PC-9 (cell line): Measurements from ENCODE around the gene PITPNM3. TPM values are rescaled to one million over a fixed set of nuclear protein-coding genes. Genes with fewer than 3 reads are reported as not detected.
"Not testable (repeated sequence)": the region's sequence is repeated elsewhere in the genome, so short reads cannot be mapped to it uniquely, and the experiment has no call there.

Source experiments
- BruUV-seq: library from RNA; stranded (reverse); fragments of 400-500 nt; replicated peaks from 2 replicates; lab custom pipeline; 2021; lab: Mats Ljungman, UMichigan
- CTCF ChIA-PET: fragments of 300-600 bp; sonication (Branson Sonifier 250); formaldehyde crosslinking; loops from one replicate; lab custom pipeline; 2022; ENCODE audit warnings: antibody characterized with exemption; lab: Charles Lee
- POLR2A ChIA-PET: fragments of 300-600 bp; sonication (Branson Sonifier 250); formaldehyde crosslinking; loops from one replicate; lab custom pipeline; 2022; ENCODE audit warnings: antibody characterized with exemption; ENCODE audit not compliant: unreplicated experiment; lab: Charles Lee
- DNase-seq, 2 experiments: peaks; one replicate each; pipeline versions ENCODE4 v3.0.0 to v3.0.0-alpha.2; 2015 to 2022; ENCODE audit warnings: mixed read lengths in 1 of 2
- H2AFZ ChIP-seq: fragments of 200-600 bp; sonication (generic); 2 replicates; pipeline ENCODE4 v1.8.1; 2017; ENCODE audit warnings: antibody characterized with exemption
- H3F3A ChIP-seq: fragments of 200-600 bp; sonication (generic); 2 replicates; pipeline ENCODE4 v1.8.1; 2017; ENCODE audit warnings: antibody characterized with exemption, mild to moderate bottlenecking, low read depth; ENCODE audit not compliant: insufficient read depth
- H3K27ac ChIP-seq: fragments of 200-600 bp; sonication (generic); 2 replicates; pipeline ENCODE4 v1.6.1; 2016; ENCODE audit warnings: mixed run types
- H3K27me3 ChIP-seq: fragments of 200-600 bp; sonication (generic); 2 replicates; pipeline ENCODE4 v1.6.1; 2016; ENCODE audit warnings: low read depth, mixed run types; ENCODE audit not compliant: insufficient read depth
- H3K36me3 ChIP-seq: fragments of 200-600 bp; sonication (generic); 2 replicates; pipeline ENCODE4 v1.6.1; 2016; ENCODE audit warnings: low read depth, mixed run types
- H3K4me1 ChIP-seq: fragments of 200-600 bp; sonication (generic); replicated peaks from 2 replicates; pipeline ENCODE4 v1.6.1; 2016; ENCODE audit warnings: mixed run types; ENCODE audit not compliant: insufficient read depth
- H3K4me2 ChIP-seq: fragments of 200-600 bp; sonication (generic); 2 replicates; pipeline ENCODE4 v1.6.1; 2017; ENCODE audit warnings: mixed run types
- H3K4me3 ChIP-seq: fragments of 200-600 bp; sonication (generic); 2 replicates; pipeline ENCODE4 v1.6.1; 2016; ENCODE audit warnings: mixed run types
- H3K79me2 ChIP-seq: fragments of 200-600 bp; sonication (generic); 2 replicates; pipeline ENCODE4 v1.6.1; 2017; ENCODE audit warnings: low read depth, mixed run types
- H3K9me2 ChIP-seq: fragments of 200-600 bp; sonication (generic); 2 replicates; pipeline ENCODE4 v1.8.1; 2017; ENCODE audit warnings: mild to moderate bottlenecking; ENCODE audit not compliant: insufficient read depth
- H3K9me3 ChIP-seq: fragments of 200-600 bp; sonication (generic); 2 replicates; pipeline ENCODE4 v1.8.1; 2016; ENCODE audit warnings: low read depth; ENCODE audit not compliant: insufficient read depth
- H4K20me1 ChIP-seq: fragments of 200-600 bp; sonication (generic); 2 replicates; pipeline ENCODE4 v1.8.1; 2017; ENCODE audit not compliant: insufficient read depth
- CTCF ChIP-seq: fragments of 200-600 bp; sonication (generic); conservative IDR thresholded peaks from 2 replicates; pipeline ENCODE4 v1.6.1; 2017; ENCODE audit warnings: mixed run types, antibody characterized with exemption, mild to moderate bottlenecking, moderate library complexity
- EZH2 ChIP-seq: fragments of 200-600 bp; sonication (generic); IDR thresholded peaks from 2 replicates; pipeline ENCODE4 v1.8.0; 2017; ENCODE audit warnings: antibody characterized with exemption, low read depth
- intact Hi-C: fragments of 100-400 bp; cut with micrococcal nuclease; formaldehyde crosslinking; loops from one replicate; pipeline ENCODE4 v1.10.0; 2022; ENCODE audit not compliant: unreplicated experiment
- total RNA-seq: library from RNA; stranded (reverse); gene quantifications from 2 replicates; pipeline ENCODE4 v1.2.3, GENCODE V29; 2021

The PITPNM3 gene
- total RNA-seq, 1 experiment from 2014 or later: 16.9 TPM

GRCh38 chr17:6485646-6486412 is 70.5 kb downstream of the PITPNM3 start:
- BruUV-seq: no TSS peak

GRCh38 chr17:6483507-6483906 is 72.8 kb downstream of the PITPNM3 start:
- no peak for DNase-seq
- intact Hi-C loops: no loop called here
- POLR2A ChIA-PET: no interaction called here
- Histone ChIP-seq H3K4me2 (no peak overlapping the region), H3K9me2 (no peaks in the 10 kb centered on the region), H3K4me1 (no peaks in the 10 kb centered on the region), H3K9me3 (no peaks in the 10 kb centered on the region), H3K27ac (no peak overlapping the region), H4K20me1 (no peaks in the 10 kb centered on the region), H3K4me3 (no peak overlapping the region), H3K36me3 (no peaks in the 10 kb centered on the region), H3F3A (no peaks in the 10 kb centered on the region), H3K27me3 (no peaks in the 10 kb centered on the region), H2AFZ (no peak overlapping the region), H3K79me2 (no peaks in the 10 kb centered on the region)
- no peak for TF ChIP-seq CTCF
- no peak for TF ChIP-seq EZH2
- CTCF ChIA-PET: no interaction called here
- no TSS peak for BruUV-seq

More at GRCh38 chr17:6485646-6486412, 70.5 kb downstream of the PITPNM3 start:
- Histone ChIP-seq H3K27ac (no peak overlapping the region), H3K9me2 (no peaks in the 10 kb centered on the region), H3K36me3 (no peaks in the 10 kb centered on the region), H4K20me1 (no peaks in the 10 kb centered on the region), H3K79me2 (no peaks in the 10 kb centered on the region), H3K9me3 (no peaks in the 10 kb centered on the region), H3K27me3 (no peaks in the 10 kb centered on the region), H3F3A (no peaks in the 10 kb centered on the region), H3K4me1 (no peaks in the 10 kb centered on the region), H3K4me2 (no peak overlapping the region), H2AFZ (no peak overlapping the region), H3K4me3 (no peak overlapping the region)
- POLR2A ChIA-PET: no interaction called here
- CTCF ChIA-PET: no interaction called here
- TF ChIP-seq EZH2: no peak
- TF ChIP-seq CTCF: no peak
- DNase-seq: no peak
- intact Hi-C loops: no loop called here

GRCh38 chr17:6482796-6483195 is 73.6 kb downstream of the PITPNM3 start:
- H4K20me1 ChIP-seq, H2AFZ ChIP-seq, POLR2A ChIA-PET, H3K27ac ChIP-seq, H3K4me2 ChIP-seq, H3K9me3 ChIP-seq, H3K27me3 ChIP-seq, H3F3A ChIP-seq, H3K4me3 ChIP-seq, H3K79me2 ChIP-seq, CTCF ChIA-PET, BruUV-seq, DNase-seq, H3K36me3 ChIP-seq, intact Hi-C loops, H3K9me2 ChIP-seq, H3K4me1 ChIP-seq: not testable (repeated sequence)
